ENCODE data around the gene RTN4RL1.

Gene RTN4RL1

DNA sequence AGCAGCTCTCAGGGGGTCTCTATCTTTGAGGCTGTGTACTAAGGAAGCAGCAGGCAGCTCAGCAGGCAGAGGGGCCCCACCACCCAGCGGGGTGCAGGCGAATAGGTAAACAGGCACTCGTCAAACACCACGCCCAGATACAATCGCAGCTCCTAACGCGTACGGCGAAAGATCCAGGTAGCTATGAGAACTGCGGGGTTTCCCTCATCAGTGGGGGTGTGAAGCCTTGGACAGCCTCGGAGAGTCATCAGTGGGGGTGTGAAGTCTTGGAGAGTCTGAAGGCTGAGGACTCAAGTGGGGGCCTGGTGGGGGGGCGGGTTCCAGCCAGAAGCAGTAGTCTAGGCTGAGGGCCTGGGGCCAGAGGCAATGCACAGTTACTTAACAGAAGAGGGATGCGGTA, 69.0 kb downstream of the RTN4RL1 start:
- no peak for DNase-seq

DNA sequence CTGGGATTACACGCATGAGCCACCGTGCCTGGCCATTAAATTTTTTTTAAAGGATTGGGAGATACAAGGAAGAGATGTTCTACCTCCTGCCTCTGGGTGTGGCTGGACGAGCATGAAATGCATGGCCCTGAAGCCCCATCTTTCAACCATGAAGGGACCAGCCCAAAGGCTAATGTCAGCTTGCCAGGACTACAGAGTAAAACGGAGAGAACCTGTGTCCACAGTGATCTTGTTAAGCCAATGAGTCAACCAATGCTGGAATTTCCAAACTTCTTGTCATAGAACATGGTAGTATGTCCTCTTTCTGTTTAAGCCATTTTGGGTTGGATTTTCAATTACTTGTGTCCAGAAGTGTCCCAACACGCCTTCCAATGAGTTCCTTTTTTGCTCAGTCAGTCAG, 71.3 kb downstream of the RTN4RL1 start:
- no peak for DNase-seq

DNA sequence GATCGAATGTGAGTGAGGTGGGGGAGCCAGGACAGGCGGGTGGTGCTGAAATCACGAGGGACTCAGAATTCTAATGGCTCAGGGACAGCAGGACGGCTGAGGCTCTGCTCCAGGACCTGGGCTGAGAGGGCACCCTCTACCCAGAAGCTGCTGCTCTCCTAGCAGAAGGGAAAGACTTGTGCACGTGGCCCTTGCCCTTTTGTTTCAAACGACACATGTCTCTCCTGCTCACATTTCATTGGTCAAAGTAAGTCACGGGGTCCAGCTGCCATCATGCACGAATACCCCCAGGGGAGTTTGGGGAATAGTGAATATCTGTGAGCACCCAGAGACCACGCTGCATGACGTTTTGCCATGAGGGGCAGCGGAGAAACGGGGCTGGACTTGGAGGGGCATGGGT, 73.2 kb downstream of the RTN4RL1 start:
- DNase-seq, result no peak

DNA sequence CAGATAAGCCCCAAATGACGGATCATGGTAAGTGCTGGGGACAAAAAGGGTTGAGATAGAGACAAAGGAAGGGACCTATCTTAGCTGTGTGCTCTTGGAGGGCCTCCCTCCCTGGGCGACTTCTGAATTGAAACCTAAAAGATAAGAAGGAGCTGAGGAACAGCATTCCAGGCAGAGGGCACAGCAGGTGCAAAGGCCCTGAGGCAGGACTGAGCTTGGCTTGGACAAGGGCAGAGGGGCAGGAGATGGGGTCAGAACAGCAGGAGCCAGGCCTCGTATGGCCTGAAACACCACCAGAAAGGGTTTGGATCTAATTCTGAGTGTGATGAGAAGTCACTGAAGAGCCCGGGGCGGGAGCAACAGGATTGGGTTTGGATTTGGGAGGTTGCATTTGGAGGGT, 75.4 kb downstream of the RTN4RL1 start:
- no peak for DNase-seq

DNA sequence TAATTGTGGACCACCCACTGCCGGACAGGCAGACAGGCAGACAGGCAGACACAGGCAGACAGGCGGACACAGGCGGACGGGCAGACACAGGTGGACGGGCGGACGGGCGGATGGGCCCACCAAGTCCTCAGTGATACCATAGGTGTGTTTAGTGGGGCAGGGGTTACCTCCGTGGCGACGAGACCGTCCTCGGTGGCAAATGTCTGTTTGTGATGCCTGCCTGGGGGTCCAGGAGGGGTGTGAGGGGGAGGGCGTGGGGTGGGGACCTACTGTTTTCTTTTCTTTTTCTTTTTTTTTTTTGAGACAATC, 76.7 kb downstream of the RTN4RL1 start:
- no peak for DNase-seq

DNA sequence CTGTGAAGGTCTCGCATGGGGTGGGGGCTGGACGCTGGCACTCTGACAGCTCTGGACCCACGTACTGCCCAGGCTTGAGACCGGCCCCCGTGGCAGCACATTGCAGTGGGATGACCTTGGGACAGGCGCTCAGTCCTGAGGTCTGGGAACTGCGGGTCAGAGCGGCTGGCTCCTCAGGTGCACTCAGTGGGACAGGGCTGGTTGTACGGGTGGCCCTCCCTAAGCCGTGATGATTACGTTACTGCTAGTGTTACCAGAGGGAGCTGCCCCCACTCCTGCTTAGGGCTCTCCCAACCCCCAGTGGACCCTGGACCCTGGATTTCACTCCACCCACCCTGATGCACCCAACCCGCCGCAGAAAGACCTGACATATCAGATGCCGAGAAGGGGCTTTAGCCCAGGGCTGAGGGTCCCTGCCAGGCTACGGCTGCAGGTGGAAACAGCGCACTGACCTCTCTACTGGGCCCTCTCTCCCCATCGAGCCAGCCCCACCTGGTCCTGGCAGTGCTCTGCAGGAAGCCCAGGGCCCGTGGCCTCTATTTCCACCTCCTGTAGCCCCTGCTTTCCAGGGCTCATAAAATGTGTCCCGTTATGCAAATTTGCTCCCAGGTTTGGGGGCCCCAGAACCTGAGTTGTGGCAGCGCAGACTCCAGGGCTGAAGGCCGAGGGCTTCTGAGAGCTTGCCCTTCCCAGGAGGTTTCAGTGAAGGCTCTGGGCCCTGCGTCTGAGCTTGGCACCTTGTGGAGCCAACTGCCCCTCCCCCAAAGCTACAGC, 77.2 kb downstream of the RTN4RL1 start:
- DNase-seq, result no peak

DNA sequence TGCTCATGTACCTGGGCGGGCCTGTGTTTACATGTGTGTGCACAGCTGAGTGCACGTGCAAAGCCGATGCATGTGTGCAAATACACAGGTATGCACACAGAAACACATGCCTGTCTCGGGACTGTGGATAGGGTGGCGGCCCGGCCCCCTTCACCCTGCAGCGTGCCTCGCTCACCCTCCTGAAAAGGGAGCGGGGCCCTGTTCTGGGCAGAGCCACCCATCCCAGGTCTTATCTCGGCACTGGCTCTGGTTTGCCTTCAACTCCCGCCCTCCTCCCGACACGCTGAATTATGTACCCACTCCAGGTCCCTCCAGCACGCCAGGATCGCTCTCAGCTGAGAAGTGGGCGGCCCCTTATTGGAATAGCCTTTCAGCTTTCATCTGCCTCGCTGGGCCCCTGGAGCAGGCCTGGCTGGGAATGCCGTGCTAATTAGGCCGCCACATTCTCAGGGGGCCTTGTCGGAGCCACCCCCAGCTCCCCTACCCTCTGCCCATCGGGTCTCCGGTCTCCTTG, 77.8 kb downstream of the RTN4RL1 start:
- DNase-seq, result no peak

DNA sequence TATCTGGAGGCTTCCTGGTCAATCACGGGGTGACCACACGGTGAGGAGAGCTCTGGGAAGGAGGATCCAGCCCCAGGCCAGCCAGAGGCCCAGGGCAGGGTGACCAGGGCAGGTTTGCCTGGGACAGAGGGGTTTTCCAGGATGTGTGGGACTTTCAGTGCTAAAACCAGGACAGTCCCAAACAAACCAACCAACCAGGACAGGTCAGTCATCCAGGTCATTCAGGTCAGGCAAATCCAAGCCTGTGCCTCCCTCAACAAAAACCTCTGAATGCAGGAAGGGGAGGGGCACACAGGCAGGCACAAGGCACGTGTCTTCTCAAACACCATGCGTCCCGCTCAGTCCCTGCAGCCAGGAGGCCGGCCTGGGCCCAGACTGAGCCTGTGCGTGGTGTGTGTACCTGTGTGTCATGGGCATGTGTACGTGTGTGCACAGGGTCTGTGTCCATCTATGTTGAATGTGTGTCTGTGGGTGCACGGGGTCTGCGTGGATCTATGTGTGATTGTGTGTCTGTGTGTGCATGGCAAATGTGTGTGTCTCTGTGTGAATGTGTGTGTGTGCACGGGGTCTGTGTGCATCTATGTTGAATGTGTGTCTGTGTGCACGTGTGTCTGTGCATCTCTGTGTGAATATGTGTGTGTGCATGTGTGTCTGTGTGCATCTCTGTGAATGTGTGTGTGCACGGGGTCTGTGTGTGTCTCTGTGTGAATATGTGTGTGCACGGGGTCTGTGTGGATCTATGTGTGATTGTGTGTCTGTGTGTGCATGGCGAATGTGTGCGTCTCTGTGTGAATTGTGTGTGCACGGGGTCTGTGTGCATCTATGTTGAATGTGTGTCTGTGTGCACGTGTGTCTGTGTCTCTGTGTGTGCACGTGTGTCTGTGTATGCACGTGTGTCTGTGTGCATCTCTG, 78.9 kb downstream of the RTN4RL1 start:
- no peak for DNase-seq

DNA sequence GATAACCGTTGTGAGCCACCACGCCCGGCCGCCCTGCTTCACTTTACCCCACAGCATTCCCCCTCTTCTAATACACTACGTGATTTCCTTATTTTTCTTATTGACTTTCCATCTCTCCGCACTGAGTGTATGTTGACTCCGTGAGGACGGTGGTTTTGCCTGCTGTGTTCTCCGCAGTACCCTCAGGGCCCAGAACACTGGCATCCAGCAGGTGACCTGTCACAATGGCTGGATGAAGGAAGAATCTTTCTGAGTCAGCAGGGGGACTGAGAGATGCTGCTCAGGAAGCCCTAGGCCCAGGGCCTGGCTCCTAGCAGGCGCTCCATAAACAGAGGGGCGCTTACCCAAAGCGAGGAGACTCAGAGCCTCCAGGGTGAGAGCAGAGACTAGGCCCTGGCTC, 79.5 kb downstream of the RTN4RL1 start:
- DNase-seq, result no peak

DNA sequence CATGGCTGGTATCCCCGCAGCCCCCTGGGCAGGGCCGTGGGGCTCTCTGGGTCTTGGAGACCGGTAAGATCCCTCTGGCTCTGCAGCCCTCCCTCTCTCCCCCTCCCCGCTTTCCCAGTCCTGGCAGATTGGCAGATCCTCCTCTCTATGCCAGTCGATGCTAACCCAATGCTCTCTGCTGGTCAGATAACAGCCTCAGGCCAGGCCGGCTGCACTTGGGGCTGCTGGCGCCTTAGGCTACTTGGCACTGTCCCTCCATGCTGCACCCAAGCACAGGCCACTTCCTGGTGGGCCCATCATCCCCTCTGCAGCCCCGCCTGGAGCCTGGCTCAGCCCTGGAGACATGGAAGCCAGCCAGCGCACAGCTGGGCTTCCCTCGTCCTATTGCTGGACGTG, 81.7 kb downstream of the RTN4RL1 start:
- no peak for DNase-seq

DNA sequence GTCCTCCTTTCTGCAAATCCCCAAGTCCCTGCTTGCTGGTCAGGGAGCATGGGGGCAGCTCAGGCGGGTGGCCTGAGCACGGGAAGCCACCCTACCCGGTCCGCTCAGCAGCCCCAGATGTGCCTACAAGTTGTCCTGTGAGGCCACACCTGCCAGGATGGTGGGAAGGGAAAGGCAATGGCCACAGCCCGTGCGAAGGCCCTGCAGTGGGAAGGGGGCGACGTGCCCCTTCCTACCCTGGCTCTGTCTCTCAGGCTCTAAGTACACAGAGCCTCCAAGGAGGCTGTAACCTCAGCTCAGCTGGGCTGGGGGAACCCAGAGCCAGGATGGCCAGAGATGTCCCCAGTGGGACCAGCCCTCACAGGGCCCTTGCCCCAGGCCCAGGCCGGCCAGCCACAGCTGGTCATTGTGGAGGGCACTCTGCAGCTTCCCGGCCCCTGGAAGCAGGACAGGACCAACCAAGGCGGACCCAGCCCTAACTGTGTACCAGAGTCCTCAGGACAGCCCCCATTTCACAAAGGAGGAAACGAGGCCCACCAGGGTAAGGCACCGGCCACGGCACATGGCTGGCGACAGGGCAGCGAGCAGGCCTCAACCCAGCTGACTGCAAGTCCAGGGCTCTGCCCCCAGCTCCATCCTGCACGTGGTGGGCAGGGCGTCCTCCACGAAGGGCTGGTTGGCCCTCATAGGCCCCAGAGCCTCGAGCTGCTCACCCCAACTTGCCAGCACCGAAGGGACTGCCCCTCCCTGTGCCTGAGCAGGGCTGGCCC, 82.3 kb downstream of the RTN4RL1 start:
- DNase-seq, result no peak

DNA sequence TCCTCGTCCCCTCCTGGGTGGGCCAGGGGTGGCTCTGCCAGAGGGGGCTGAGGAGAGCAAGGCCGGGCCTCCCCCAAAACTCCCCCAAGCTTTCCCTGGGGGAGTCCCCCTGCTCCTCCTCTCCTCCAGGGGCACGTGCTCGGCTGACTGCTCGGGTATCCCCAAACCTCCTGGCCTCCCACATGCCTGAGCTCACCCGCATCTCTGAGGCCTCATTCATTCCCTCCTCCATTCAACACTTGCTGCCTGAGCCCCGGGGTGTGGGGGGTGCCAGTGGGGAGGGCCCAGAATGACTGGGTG, 83.1 kb downstream of the RTN4RL1 start:
- no peak for DNase-seq

DNA sequence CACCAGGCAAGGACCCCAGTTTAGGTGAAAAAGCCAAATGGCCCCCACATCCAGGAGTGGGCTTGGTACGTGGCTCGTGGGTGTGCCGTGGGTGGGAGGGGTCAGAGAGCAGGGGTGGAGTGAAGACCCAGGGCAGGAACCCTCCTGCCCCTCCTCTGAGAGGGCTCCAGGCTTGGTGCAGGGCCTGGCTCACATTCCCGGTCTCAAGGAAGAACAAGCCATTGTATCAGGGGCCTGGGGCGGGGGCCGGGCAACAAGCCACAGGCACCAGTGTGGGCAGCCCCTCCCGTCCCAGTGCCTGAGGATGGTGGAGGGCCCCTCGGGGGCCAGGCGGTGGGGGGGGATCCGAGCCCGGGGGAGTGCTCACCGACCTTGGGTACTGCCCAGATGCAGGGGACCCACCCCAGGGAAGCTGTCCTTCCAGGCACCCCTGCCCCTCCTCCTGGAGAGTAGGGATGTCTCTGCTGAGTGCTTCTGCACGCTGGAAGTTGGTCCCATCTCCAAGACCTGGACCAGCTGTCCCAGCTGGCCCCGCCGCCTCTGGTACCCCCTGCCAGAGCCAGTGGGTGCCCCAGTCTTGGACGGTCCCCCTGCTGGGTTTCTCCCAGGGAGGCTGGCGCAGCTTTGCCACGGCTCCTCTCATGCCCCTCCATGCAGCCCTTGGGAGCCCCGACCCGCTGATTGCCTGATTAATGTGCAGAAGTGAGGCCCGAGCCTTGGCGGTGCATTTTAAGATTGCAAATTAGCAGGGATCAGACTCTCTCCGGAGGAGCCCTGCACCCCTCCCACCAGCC, 83.7 kb downstream of the RTN4RL1 start:
- DNase-seq, result no peak

DNA sequence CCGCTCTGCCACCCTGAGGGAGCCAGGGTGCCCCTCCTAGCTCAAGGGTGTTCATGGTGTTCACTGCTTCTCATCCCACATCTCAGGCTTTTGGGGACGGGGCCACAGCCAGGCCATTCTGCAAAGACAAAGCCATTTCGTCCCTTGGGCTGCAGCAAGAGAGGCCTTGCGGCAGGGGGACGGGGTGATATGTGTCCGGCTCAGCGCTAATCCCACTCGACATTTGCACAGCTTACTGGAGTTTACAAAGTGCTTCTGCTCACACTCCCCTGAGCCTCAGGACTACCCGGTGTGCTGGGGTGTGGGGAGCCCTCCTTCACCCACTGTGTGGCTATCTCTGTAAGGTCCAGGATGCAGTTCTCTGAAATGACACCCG, 84.3 kb downstream of the RTN4RL1 start:
- no peak for DNase-seq

DNA sequence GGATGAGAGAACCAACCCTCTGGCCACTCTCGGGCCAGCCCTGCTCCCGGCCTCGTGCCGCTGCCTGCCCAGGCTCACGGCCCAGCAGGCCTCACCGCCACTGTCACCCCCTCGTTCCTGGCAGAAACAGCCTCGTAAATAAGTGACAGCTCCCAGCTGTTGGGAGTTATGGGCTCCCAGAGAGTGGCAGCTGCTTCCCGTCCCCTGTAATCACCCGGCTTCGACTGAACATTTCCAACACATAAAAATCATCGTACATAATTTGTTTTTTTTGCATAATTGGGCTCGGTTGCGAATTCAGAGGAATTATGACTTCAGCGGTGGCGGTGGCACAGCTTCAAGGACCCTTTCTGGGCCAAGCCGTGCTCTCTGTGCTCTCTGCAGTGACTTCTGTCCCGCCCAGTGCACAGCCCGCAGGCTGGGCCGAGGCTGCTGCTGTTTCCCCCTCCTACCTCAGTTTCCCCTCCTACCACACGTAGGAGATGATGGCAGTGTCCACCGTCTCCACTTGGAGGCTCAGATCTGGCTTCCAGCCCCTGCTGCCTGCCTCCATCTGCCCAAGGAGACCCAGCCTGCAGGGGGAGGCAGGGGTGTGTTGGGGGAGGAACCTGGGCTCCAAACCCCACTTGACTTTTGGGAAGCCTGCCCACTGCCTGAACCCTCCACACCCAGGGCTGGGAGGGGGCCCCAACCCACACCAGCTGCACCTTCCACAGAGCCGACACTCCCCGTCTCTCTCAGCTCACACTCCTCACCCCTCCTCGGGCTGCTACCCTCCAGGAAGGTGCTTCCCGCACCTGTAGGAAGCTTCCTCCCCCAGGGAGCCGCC, 84.9 kb downstream of the RTN4RL1 start:
- no peak for DNase-seq

DNA sequence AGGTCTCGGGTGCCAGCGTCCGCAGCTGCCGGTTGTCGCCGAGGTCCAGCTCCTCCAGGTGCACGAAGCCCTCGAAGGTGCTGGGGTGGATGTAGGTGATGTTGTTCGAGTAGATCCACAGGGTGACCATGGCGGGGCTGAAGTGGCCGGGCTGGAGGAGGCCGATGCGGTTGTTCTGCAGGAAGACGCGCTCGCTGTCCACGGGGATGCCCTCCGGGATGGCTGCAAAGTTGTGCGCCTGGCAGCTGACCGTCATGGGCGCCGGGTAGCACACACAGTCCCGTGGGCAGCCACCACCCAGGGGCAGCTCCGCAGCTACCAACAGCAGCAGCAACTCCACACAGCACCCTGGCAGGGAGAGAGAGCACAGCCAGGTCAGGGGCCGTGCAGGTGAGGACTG, 87.7 kb downstream of the RTN4RL1 start:
- no peak for DNase-seq

DNA sequence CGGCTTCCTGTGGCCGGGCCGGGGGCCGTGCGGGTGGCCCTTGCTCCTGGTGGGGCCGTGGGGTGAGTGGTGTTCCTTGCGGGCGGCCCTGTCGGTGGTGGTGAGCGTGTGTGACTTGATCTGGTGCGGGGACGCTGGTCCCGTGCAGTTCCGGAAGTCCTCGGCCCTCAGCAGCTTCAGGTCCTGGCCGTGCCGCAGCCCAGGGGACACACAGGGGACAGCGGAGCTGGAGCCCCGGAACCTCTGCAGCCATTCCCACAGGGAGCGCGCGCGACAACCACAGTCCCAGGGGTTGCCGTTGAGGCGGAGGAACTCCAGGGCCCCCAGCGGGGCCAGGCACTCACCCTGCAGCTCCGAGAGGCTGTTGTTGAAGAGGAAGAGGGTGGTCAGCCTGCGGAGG, 88.4 kb downstream of the RTN4RL1 start:
- no peak for DNase-seq

DNA sequence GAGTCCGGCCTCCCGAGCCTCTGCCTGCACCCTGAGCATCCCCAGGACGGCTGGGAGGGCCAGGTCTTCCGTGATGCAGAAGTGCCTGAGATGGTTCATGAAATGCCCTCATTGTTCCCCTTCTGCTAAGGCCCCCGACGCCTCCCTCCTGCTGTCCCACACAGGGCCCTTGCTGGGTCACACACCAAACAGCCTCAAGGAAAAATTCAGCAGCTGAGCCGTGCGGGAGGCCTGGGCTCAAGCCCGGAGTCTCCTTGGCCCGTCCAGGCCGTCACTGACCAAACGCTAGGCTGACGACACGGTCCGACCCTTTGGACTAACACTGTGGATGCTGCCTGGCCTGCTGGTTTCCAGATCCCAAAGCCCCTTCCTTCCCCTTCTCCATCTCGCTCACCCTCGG, 90.2 kb downstream of the RTN4RL1 start:
- DNase-seq, result no peak

DNA sequence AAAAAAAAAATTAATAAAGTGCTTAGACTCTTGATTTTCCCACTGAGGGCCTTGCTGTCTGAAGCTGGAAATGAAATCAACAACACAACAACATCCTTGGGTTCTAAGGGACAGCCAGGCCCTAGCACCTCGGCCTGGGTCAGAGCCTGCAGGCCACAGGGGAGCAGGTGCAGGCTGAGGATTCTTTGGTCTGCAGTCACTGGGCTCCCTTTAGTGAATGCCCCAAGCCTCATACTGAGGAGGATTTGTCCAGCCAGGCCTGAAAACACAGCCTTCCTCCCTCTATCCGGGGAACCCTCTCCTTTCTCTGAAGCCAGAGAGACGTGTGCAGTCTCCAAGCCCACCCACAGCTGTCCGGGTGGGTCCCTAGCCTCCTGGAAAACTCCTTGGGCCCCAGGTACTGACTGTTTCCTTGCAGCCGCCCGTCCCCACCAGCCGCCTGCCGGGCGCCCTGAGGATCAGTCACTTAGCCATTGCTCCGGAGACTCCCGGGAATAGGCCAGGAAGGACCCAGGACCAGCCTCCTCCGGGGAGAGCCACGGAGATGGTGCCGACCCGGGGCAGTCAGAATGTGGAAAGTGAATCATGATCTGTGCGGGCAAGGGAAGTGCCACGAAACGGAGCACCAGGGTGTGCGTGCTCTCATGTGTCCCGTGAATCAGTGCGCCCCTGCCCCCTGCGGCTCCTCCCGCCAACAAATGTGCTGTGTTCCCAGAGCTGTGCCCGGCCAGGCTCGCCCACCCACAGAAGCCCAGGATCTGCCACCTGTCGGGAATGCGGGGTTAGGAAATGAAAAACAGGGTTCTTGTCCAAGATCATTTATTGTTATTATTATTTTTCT, 91.0 kb downstream of the RTN4RL1 start:
- no peak for DNase-seq

Data from nucleus accumbens (tissue), 56 donors.